HG02571 (cell line): Measurements from ENCODE around the gene RMRP.

ENCODE experiments used
- ATAC-seq: cut with Tn5 transposase; IDR thresholded peaks from one replicate; pipeline ENCODE4 v1.9.1; 2021; ENCODE audit warnings: mild to moderate bottlenecking, moderate library complexity; ENCODE audit not compliant: unreplicated experiment

RMRP gene

DNA sequence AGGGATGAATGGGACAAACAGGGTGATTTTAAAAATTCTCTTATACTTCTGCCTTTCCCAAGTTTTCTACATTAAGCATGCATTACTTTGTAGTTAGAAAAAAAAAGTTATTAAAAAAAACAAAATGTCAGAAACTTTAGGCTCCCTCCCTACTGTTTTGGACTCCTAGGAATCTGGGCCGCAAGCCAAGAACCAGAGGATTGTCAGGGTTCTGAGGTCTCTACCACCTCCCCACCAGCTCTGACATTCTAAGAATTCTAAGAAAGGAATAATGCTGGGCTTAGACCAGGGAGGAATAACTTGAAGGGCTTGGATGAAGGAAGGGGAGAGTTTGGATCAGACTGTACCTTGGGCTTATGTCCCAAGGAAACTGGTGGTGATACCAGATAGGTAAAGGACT lies 8.2 kb upstream of the RMRP start:
- no peak for ATAC-seq

DNA sequence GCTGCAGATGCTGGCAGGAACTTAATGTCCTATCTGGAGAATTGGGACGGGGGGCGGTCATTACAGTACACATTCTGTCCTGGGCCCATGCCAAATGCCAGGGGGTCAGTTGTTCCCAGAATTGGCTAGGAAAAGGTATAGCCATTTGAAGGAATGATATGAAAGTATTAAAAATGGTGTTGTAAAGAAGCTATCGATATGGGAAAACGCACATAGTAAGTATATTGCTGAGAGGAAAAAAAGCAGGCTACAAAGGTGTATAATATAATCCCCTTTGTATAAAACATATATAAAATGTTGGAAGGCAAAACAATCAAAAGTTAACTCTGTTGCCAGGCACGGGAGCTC lies 7.6 kb upstream of the RMRP start:
- no peak for ATAC-seq

DNA sequence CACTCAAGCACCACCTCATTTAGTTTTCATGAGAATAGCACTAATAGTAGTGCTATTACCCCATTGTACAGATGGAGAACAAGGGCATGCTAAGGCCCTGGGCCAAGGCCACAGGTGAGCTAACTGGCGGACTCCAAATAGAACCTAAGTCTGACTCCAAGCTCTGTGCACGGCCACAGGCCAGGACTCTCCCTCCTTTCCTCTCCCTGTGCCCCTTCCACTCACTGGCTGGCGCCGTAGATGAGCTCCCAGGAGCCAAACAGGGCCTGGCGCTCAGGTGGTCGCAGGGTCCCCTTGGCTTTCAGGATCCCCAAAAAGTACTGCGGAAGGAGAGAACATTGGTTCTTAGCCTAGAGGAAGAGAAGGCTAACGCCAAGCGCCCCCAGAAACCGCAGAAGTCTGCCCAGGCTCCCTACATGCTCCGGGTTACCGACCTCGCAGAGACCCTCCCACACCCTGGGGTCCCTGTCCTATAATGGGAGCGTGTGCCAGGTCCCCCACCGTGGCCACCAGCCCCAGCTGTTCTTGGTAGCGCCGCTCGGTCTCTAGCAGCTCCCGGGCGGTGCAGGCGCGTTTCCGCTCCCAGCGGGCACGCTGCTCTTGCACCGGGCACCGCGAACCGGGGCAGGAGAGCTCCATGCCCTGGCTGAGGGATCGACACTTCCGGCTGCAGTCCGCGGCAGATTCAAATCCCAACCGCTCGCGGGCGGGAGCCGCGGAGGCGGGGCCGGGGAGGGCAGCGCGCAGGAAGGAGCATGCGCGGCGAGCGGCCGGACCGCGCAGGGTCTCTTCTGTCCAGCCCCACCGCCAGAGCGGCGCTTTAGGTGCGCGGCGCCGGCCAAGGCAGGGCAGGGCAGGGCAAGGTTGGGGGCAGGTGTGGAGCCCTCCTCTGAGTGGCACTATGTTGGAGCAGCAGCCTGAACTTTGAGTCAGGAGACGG lies 7.0 kb upstream of the RMRP start, which contains the start of gene ARHGEF39:
TSS of gene ARHGEF39 (minus strand) at position 665 of the 940 bp plus-strand sequence. CDS start at position 639, 26 bp downstream.
- ATAC-seq = peak; percentile 57

DNA sequence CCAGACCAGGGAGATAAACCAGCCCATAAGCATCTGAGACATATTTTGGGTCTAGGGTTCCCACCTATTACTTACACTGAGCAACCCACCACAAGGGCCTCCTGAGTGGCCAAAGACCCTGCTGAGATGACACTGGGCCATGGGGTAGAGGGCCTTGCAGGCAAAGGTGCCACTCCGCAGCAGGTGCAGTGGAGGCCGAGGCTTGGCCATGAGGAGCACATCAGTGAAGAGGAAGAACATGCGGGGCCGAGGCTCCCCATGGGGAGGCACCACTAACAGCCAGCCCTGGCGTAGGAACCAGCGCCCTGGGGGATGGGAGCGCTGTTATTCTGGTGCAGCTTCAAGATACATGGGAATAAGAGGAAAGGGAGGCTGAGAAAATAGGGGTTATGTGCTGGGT lies 4.6 kb upstream of the RMRP start:
- no peak for ATAC-seq

DNA sequence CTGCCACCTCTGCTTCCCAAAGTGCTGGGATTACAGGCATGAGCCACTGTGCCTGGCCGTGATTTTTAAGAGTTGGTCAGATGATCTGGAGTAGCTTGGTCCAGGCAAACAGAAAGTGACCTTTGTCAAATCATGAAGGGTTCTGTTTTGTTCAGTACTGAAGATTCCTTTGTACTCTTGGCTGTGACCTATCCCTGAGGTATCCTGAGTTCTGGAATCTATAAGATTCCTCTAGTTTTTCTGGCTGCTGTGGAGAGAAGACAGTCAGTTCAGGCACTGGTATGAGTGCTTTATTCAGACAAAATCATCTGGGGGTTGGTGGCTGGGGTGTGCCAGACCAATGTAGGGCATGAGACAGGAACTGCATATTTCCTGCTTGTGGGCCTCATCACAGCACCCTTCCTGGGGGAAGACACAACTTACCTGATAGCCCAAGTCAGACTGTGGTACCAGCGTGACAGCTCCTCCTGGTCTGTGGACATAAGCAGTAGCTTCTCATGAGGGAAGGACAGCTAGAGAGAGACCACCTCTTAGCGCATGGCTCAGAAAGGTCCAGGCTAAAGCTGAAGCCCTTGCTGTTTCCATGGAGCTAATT lies 4.0 kb upstream of the RMRP start:
- ATAC-seq = no peak

DNA sequence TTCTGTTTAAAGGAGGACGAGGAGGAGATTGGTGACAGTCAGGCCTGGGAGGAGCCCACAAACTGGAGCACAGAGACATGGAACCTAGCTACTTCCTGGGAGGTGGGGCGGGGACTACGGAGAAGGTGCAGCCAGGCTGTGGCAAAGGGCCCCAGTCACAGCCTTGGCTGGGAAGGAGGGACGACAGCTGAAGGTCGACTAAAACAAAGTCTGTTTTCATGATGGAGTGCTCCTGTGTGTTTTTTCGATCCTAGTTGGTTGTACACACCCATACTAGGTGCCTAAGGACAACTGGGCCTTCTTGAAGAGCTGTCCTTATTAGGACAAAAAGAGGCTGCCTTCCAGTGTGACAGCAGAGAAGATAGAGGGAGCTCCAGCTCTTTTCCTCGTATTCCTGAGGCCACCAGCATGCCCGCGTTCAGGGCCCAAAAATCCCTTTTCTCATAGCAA lies 3.2 kb upstream of the RMRP start:
- no peak for ATAC-seq

DNA sequence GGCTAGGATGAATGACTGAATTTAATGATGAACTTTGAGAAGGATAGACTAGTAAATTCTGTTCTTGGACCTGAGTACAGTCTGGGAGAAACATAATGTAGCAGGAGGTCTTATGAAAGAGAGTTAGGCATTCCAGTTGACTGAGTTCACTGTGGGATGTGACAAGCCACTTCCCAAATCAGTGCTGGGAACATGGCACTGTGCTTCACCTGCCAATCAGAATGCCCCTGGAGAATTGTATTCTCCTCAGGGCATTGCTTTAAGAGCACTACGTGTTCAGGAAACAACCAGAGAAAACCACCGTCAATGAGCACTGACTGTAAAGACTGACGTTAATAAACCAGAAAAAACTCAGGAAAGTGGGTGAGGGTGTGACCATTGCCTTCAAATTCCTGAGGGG lies 1.5 kb upstream of the RMRP start:
- ATAC-seq = no peak

DNA sequence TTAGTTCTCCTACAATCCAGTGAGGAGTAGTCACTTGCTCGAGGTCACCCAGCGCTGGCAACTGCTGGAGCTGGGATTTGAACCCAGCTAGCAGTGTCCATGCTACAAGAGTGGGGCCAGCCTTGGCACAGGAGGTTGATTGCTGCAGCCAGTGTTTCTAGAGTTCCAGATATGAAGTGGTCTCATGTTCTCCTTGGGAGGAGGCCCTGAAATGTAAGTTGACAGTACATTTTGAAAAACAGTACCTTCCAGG lies 1.1 kb upstream of the RMRP start:
- ATAC-seq = no peak

DNA sequence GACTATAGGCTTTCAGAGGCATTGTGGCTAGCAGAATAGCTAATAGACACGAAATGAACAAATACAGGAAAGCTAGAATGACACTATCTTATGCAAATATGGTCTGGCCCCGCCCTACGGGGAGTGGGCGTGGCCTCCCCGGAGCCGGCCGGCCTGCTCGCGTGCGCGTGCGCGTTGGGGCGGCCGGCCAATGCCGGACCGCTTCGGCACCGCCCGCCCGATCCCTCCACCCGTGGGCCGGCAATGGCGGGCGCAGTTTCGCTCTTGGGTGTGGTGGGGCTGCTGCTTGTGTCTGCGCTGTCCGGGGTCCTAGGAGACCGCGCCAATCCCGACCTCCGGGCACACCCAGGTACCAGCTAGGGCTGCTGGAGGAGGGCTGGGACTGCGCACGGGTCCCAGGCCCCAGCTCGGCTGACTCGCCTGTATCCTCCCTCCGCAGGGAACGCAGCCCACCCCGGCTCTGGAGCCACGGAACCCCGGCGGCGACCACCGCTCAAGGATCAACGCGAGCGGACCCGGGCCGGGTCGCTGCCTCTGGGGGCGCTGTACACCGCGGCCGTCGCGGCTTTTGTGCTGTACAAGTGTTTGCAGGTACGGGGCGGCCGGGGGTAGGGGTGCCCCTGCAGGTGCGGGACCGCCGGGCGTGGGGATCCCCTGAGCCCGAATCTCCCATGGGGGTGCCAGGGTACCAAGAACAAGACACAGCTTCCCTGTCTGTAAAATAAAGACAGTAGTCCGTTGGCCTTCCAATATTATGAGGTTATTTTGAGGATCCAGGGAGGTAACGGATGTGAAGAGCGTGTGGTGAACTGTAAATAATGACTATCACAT lies 533 bp upstream of the RMRP start, which contains the start of gene CCDC107:
TSS of gene CCDC107 (plus strand) at position 156 of the 831 bp plus-strand sequence. CDS start at position 244, 88 bp downstream.
- peak; percentile 50 for ATAC-seq

DNA sequence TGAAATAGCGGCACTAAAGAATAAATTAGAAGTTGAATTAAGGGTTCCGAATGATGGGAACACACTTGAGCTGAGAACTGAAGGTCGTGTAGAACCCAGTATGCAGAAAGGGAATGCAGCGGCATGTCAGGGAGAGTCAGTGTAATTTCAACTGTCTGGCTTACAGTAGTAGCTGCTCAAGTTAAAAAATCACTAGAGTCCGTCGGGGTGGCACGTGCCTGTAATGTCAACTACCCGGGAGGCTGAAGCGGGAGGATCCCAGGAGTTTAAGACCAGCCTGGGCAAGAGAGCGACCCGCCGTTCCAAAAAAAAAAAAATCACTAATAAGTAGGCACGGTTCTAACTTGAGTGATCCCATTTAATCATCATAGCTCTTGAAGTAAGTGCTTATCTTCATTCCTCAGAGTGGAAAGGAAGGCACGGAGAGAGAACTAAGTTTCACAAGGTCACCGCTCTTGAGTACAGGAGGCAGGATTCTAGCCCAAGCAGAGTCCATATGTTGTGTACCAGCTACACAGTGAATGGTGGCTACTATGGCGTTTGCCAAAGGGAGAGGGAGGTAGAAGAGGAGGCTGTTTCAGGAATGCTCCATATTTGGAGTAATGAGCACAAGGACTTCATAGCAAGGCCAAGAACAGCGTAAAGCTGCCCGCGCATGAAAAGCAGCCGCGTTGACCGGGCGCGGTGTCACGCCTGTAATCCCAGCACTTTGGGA lies 831 bp downstream of the RMRP start:
- ATAC-seq = no peak

DNA sequence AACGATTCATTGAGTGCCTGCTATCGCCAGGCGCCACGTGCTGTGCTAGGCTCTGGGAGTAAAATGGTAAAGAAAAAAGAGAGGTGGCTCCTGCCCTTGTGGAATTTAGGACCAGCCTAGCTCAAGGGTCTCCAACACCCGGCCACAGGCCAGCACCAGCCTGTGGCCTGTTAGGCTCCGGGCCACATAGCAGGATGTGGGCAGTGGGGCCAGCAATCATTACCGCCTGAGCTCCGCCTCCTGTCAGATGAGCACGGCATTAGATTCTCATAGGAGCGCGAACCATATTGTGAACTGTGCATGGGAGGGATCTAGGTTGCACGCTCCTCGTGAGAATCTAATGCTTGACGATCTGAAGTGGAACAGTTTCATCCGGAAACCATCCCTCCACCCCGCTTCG lies 1.5 kb downstream of the RMRP start:
- ATAC-seq = no peak

DNA sequence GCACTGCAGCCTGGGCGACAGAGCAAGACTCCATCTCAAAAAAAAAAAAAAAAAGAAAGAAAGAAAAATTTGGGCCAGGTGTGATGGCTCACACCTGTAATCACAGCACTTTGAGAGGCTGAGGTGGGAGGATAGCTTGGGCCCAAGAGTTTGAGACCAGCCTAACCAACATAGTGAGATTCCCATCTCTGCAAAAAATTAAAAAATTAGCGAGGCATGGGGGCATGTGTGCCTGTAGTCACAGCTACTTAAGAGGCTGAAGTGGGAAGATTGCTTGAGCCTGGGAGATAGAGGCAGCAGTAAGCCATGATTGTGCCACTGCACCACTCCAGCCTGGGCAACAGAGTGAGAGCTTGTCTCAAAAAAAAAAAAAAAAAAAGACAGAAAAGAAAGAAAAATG lies 4.2 kb downstream of the RMRP start:
- ATAC-seq = no peak

DNA sequence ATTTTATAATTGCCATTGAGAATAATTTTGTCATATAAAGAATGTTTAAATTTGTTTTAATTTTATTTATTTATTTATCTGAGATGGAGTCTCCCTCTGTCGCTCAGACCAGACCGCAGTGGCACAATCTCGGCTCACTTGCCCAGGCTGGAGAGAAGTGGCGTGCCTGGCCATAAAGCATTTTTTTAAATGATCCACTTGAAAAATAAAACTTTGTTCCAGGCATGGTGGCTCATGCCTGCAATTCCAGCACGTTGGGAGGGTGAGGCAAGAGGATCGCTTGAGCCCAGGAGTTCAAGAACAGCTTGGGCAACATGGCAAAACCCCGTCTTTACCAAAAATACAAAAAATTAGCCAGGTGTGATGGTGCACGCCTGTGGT lies 5.0 kb downstream of the RMRP start:
- no peak for ATAC-seq

DNA sequence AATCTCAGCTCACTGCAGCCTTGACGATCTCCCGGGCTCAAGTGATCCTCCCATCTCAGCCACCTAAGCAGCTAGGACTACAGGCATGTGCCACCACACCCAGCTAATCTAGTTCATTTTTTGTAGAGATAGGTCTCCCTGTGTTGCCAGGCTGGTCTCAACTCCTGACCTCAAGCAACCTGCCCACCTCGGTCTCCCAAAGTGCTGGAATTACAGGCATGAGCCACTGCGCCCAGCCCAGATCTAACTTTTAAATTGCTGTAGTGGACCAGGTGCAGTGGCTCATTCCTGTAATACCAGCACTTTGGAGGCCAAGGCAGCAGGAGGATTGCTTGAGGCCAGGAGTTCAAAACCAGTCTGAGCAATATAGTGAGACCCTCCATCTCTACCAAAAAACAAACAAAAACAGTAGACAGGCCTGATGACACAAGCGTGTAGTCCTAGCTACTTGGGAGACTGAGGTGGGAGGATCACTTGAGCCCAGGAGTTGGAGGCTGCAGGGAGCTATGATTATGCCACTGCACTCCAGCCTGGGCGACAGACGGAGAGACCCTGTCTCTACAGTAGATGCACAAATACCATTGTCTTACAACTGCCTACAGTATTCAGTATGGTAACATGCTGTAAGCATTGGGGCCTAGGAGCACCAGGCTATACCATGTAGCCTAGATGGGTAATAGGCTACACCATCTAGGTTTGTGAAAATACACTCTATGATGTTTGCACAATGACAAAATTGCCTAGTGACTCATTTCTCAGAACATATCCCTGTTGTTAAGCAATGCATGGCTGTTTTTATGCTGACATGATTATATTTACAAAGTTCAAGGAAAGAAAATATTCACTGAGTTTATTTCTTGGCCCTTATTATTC lies 5.6 kb downstream of the RMRP start:
- ATAC-seq = no peak

DNA sequence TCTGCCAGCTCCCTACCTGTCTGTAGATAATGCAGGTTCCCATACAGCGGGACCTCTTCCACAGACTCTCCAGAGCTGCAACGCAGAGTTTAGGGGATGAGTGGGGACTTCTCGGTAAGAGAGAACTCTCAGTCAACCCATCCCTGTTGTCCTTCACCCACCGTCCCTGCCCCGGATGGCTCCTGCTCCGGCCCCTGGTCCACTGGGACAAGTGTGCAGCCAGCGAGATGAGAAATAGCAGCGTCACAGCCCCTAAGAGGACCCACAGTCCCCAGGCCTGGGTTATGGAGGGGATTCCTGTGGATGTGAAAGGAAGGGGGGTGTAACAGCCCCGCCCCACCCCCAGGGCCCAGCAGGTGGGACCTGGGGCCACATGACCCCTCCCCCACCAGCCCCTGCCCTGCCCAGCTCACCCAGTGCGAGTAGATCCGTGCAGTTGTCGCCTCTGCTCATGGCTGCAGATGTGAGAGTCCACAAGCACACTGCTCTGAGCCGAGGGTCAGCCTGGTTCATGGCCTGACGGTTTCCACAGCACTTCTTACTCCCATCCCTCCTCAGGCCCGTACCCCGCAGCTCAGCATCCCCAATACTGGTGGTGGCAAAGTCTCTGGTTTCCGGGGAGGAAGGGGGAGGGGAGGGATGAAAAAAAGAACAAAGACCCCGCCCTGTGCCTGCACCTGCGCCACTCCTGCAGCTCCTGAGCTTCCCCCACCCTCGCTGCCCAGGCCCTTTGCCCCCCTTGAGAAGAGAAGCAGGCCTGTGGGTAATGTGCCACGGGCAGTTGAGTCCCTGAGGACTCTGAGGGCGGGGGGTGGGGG lies 7.3 kb downstream of the RMRP start, which contains the start of gene SIT1:
TSS of gene SIT1 (minus strand) at position 591 of the 818 bp plus-strand sequence. CDS start at position 513, 78 bp downstream.
- no peak for ATAC-seq

DNA sequence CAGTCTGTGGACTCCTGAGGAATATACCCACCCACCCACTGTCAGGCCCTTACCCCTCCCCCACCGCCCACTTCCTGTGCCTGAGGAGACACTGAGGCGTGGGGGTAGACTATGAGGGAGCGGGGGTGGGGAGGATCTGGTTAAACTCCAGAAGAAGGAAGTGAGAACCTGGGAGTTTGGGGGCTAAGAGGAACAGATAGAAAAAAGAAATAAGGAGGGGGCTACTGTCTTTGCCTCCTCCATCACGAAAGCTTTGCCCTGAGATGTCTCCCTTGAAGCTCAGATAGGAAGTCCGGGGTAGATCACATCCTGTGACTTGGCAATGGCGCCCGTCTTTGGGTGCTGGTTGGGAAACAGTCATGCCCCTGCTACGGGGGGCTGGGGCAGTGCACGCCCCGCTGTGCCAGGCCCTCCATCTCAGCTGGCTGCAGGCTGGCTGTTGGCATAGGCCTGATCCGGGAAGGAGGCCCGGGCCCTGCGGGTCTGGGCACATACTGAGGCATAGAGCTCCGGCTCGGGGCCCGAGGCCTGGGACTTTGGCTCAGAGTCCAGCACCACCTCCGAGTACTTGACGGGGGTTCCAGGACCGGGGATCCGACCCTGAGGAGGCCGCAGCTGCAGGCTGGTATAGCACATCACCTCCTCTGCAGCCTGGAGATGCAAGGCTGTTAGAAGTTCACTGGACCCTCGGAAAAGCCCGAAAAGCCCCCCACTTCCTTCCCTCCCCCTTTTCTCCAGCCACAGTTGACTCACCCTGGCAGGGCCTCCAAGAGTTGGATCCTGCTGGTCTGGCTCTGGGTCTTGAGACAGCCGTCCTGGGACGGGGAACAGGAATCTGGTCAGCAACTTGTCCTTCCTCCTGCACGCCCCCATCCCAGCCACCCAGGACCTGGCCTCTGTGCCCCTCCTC lies 8.1 kb downstream of the RMRP start:
- no peak for ATAC-seq

DNA sequence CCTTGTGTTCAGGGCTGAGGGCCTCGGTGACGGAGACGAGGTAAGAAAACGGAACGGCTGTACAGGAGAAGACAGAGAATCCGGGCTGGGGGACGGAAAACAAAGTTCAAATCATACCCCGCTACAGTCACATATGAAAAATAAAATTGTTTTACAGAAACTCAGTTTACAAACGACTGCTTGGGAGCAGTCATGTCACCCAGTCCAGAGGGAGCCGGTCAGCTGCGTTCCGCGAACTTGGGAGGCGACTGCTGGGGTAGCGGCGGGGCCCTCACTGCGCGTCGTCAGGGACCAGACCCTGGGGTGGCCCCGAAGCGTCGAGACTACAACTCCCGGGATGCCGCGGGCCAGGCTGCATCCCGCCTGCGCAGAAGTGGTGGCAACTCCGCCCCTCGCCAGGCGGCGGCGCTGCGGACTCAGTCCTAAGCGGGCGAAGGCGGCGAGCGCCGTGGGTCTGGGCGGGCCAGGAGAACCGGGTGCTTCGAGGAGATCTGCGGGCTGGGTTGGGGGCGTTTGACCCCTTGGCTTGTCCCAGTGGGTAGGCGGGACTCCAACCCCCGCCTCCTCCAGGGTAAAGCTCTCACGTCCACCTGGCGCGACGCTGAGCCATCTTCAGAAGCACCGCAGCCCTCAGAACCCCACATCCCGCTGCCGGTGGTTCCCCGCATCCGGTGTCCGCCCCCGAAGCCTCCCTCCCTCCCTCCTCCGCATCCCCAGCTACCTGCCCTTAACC lies 11.1 kb downstream of the RMRP start:
- ATAC-seq = peak; percentile 74
